ENCODE data around the gene UROC1. TPM values are rescaled to one million over a fixed set of nuclear protein-coding genes. Genes with fewer than 3 reads are reported as not detected.

The UROC1 gene
- total and polyA plus RNA-seq, 2 donors (not counting 1 experiment from before 2014, with no cell fraction given), result not detected

GRCh38 chr3:126459763-126460127 is 57.8 kb downstream of the UROC1 start:
- Mint-ChIP-seq H3K9me3 (ENCODE audit: insufficient read depth) (no peaks in the 10 kb centered on the region), H3K4me1 (no peaks in the 10 kb centered on the region), H3K4me3 (no peak overlapping the region), H3K27me3 (no peaks in the 10 kb centered on the region), H3K27ac (no peak overlapping the region)
- H3K4me3 ChIP-seq (ENCODE audit: control extremely low read depth in 1 of 5, extremely low read depth in 1 of 5, insufficient read depth in 1 of 5, low read depth in 2 of 5, low read length in 4 of 5), result no peak overlapping the region
- H3K36me3 ChIP-seq (replicated peaks in 1 of 2; ENCODE audit: control extremely low read depth in 1 of 2, control insufficient read depth in 1 of 2, extremely low read depth in 1 of 2, insufficient read depth in 2 of 2, low read length in 1 of 2), result peaks cover 20 to 89% of the 10 kb centered on the region in 2 experiments
- intact Hi-C loops (cut with micrococcal nuclease), result no loop called here
- DNase-seq (no peak), ATAC-seq (ENCODE audit: low read depth) (no peak)
- no peaks in the 10 kb centered on the region for H3K9me3 ChIP-seq (ENCODE audit: control extremely low read depth in 1 of 3, control insufficient read depth in 2 of 3, insufficient read depth in 1 of 3, low read length in 2 of 3)
- CTCF ChIA-PET, result no interaction called here
- no peaks in the 10 kb centered on the region for H3K27me3 ChIP-seq (replicated peaks in 1 of 4; ENCODE audit: control extremely low read depth in 1 of 4, control insufficient read depth in 3 of 4, insufficient read depth in 4 of 4, low read length in 3 of 4)
- no peaks in the 10 kb centered on the region for H3K4me1 ChIP-seq (ENCODE audit: control insufficient read depth in 2 of 2, insufficient read depth in 2 of 2, low read length in 2 of 2)
- no peak overlapping the region for H3K9ac ChIP-seq (ENCODE audit: low read length)
- H2AFZ ChIP-seq (ENCODE audit: insufficient read depth, low read depth, low read length, poor library complexity, severe bottlenecking), result no peak overlapping the region
- H3K79me2 ChIP-seq (ENCODE audit: control insufficient read depth, insufficient read depth, low read length), result peaks cover 46% of the 10 kb centered on the region
- H3K27ac ChIP-seq (ENCODE audit: low read length in 2 of 2), result no peak overlapping the region
- POLR2A ChIA-PET, result no interaction called here
- 98% methylated on average over 9 of the region's 9 CpGs for WGBS (ENCODE audit: insufficient coverage)
- TF ChIP-seq CTCF (IDR thresholded peaks at IDR 0.05) (no peak), EZH2 (IDR thresholded peaks at IDR 0.05; ENCODE audit: borderline replicate concordance, insufficient read depth, low read depth, low read length, poor library complexity, severe bottlenecking) (no peak)
- peaks cover 90% of the 10 kb centered on the region for H4K20me1 ChIP-seq (ENCODE audit: control insufficient read depth, insufficient read depth, low read length, poor library complexity, severe bottlenecking)
- H3K4me2 ChIP-seq (replicated peaks; ENCODE audit: low read depth, low read length, poor library complexity, severe bottlenecking), result no peak overlapping the region

GRCh38 chr3:126459111-126459762 is 58.3 kb downstream of the UROC1 start:
- no peak overlapping the region for H3K4me3 Mint-ChIP-seq
- WGBS (ENCODE audit: insufficient coverage), result 97% methylated on average over 6 of the region's 7 CpGs
- H3K9me3 Mint-ChIP-seq (ENCODE audit: insufficient read depth), result no peaks in the 10 kb centered on the region
- Histone ChIP-seq H3K4me1 (ENCODE audit: control insufficient read depth in 2 of 2, insufficient read depth in 2 of 2, low read length in 2 of 2) (no peaks in the 10 kb centered on the region), H3K36me3 (replicated peaks in 1 of 2; ENCODE audit: control extremely low read depth in 1 of 2, control insufficient read depth in 1 of 2, extremely low read depth in 1 of 2, insufficient read depth in 2 of 2, low read length in 1 of 2) (peaks cover 19 to 89% of the 10 kb centered on the region in 2 experiments), H4K20me1 (ENCODE audit: control insufficient read depth, insufficient read depth, low read length, poor library complexity, severe bottlenecking) (peaks cover 90% of the 10 kb centered on the region), H2AFZ (ENCODE audit: insufficient read depth, low read depth, low read length, poor library complexity, severe bottlenecking) (no peak overlapping the region), H3K9ac (ENCODE audit: low read length) (no peak overlapping the region), H3K79me2 (ENCODE audit: control insufficient read depth, insufficient read depth, low read length) (peaks cover 51% of the 10 kb centered on the region), H3K27me3 (replicated peaks in 1 of 4; ENCODE audit: control extremely low read depth in 1 of 4, control insufficient read depth in 3 of 4, insufficient read depth in 4 of 4, low read length in 3 of 4) (no peaks in the 10 kb centered on the region), H3K4me2 (replicated peaks; ENCODE audit: low read depth, low read length, poor library complexity, severe bottlenecking) (no peak overlapping the region), H3K4me3 (ENCODE audit: control extremely low read depth in 1 of 5, extremely low read depth in 1 of 5, insufficient read depth in 1 of 5, low read depth in 2 of 5, low read length in 4 of 5) (no peak overlapping the region), H3K27ac (ENCODE audit: low read length in 2 of 2) (no peak overlapping the region), H3K9me3 (ENCODE audit: control extremely low read depth in 1 of 3, control insufficient read depth in 2 of 3, insufficient read depth in 1 of 3, low read length in 2 of 3) (no peaks in the 10 kb centered on the region)
- ATAC-seq (ENCODE audit: low read depth) (no peak), DNase-seq (no peak)
- ChIA-PET POLR2A (no interaction called here), CTCF (no interaction called here)
- TF ChIP-seq CTCF (IDR thresholded peaks at IDR 0.05), result no peak
- no peak for TF ChIP-seq EZH2 (IDR thresholded peaks at IDR 0.05; ENCODE audit: borderline replicate concordance, insufficient read depth, low read depth, low read length, poor library complexity, severe bottlenecking)
- intact Hi-C loops (cut with micrococcal nuclease), result no loop called here
- H3K27me3 Mint-ChIP-seq, result no peaks in the 10 kb centered on the region
- H3K27ac Mint-ChIP-seq, result no peak overlapping the region
- H3K4me1 Mint-ChIP-seq, result no peaks in the 10 kb centered on the region
